Measurements from ENCODE around the gene SRRM3. TPM values are rescaled to one million over a fixed set of nuclear protein-coding genes. Genes with fewer than 3 reads are reported as not detected.

SRRM3 gene
- total RNA-seq (2014; rRNA removed; shearing (Covaris generic)) (9.2 and 13.8 TPM in 2 replicates), polyA plus RNA-seq (2016; fragmentation: Nextera tagmentation; extraction: Ambion mirVana) (8.2 and 8.6 TPM in 2 replicates)
- long read RNA-seq, partial matches to known transcripts = 4 of 9 reads
- long read RNA-seq, other reads (novel, unspliced or antisense) = 3 of 9 reads

GRCh38 chr7:76201732-76202665 lies at the start of gene SRRM3:
TSS of gene SRRM3 (plus strand) at chr7:76201896. CDS start at chr7:76235067, 33,171 bp downstream.
- peaks cover 11% of the 10 kb centered on the region for H3K27me3 Mint-ChIP-seq (ENCODE audit: insufficient read depth, low read depth, poor library complexity)
- Histone ChIP-seq H3K79me2 (replicated peaks; ENCODE audit: insufficient read depth) (no peaks in the 10 kb centered on the region), H3K27me3 (ENCODE audit: insufficient read depth) (no peaks in the 10 kb centered on the region), H2AFZ (peak within 1 kb of the TSS; percentile 97), H3K4me2 (peak within 1 kb of the TSS; percentile 90), H3K4me1 (ENCODE audit: insufficient read depth) (peaks cover 19% of the 10 kb centered on the region; the same call in 1 of the 2 replicates), H3K9me2 (ENCODE audit: insufficient read depth) (no peaks in the 10 kb centered on the region), H3F3A (replicated peaks; ENCODE audit: low read depth) (peaks cover 6% of the 10 kb centered on the region; the same call in 1 of the 2 replicates), H4K20me1 (replicated peaks; ENCODE audit: insufficient read depth) (no peaks in the 10 kb centered on the region; the same call in 1 of the 2 replicates), H3K27ac (ENCODE audit: low read depth) (no peak within 1 kb of the TSS), H3K4me3 (peak within 1 kb of the TSS; percentile 68), H3K36me3 (ENCODE audit: insufficient read depth) (no peaks in the 10 kb centered on the region)
- peak; percentile 82 for ATAC-seq
- peaks cover 3% of the 10 kb centered on the region; the same call in 2 of the 3 replicates for H3K9me3 Mint-ChIP-seq
- peaks cover 26% of the 10 kb centered on the region for H3K4me1 Mint-ChIP-seq
- no peaks in the 10 kb centered on the region; the same call in 2 of the 3 replicates for H3K36me3 Mint-ChIP-seq (ENCODE audit: low read depth)
- H3K27ac Mint-ChIP-seq = no peak within 1 kb of the TSS
- H3K4me3 Mint-ChIP-seq = peak within 1 kb of the TSS; percentile 60
- peak; percentile 89 for DNase-seq (ENCODE audit: low spot score)
- TF ChIP-seq JUNB (IDR thresholded peaks at IDR 0.05; ENCODE audit: unreplicated experiment) (no peak), CREB1 (CRISPR knock-in tag; IDR thresholded peaks at IDR 0.05; ENCODE audit: low read depth) (peak; percentile 62), REST (IDR thresholded peaks at IDR 0.05; ENCODE audit: unreplicated experiment) (peak; percentile 87), POLR2AphosphoS5 (IDR thresholded peaks at IDR 0.05; ENCODE audit: low read depth) (no peak), EZH2phosphoT487 (IDR thresholded peaks at IDR 0.05; ENCODE audit: unreplicated experiment) (no peak), CTCF (conservative IDR thresholded peaks at IDR 0.05; ENCODE audit: low read depth in 2 of 2) (peak; percentile 10 to 87; a peak in 3 of 4 replicates), ZNF331 (CRISPR knock-in tag; IDR thresholded peaks at IDR 0.05; ENCODE audit: low read depth) (no peak), EZH2 (IDR thresholded peaks at IDR 0.05; ENCODE audit: low read depth, unreplicated experiment) (no peak), ZNF114 (CRISPR knock-in tag; IDR thresholded peaks at IDR 0.05) (no peak), NANOG (IDR thresholded peaks at IDR 0.05; ENCODE audit: borderline replicate concordance) (no peak), ZNF462 (CRISPR knock-in tag; IDR thresholded peaks at IDR 0.05) (no peak), STAT1 (IDR thresholded peaks at IDR 0.05; ENCODE audit: unreplicated experiment) (no peak)

Data from GM23338 (cell line).